MM.1S (cell line): ENCODE measurements around the gene CLTCL1.

ENCODE experiments used
- CTCF ChIP-seq: fragments of 300-600 bp; sonication (generic); IDR thresholded peaks from 2 replicates; pipeline ENCODE4 v1.5.1; 2016; ENCODE audit warnings: antibody characterized with exemption, low read length, mixed read lengths
- EZH2 ChIP-seq: fragments of 300-600 bp; sonication (generic); optimal IDR thresholded peaks from 2 replicates; pipeline ENCODE3; 2017; ENCODE audit warnings: low read depth, mild to moderate bottlenecking, antibody characterized with exemption, low read length, mixed read lengths
- EZH2phosphoT487 ChIP-seq: fragments of 300-600 bp; sonication (generic); IDR thresholded peaks from 2 replicates; pipeline ENCODE4 v1.6.1; 2018; ENCODE audit warnings: antibody characterized with exemption, low read length

GRCh38 chr22:19213442-19214077 lies 78.0 kb downstream of the CLTCL1 start:
- TF ChIP-seq CTCF (no peak), EZH2 (no peak), EZH2phosphoT487 (no peak)
